Gastrocnemius medialis (tissue), 4 donors: ENCODE measurements around the gene AGER.

Experiments
- POLR2A ChIP-seq, 2 donors: fragments of 450-650 bp; IDR thresholded peaks; one replicate each; pipeline ENCODE4 v1.6.1; 2017; ENCODE audit warnings: antibody characterized with exemption in 2 of 2, mild to moderate bottlenecking in 2 of 2, moderate library complexity in 2 of 2
- TF ChIP-seq, protein P1 (sequence below), 5 experiments: fragments of 450-650 bp in 3 of 5; fragments of 200-600 bp in 2 of 5; sonication (generic) in 2 of 5; IDR thresholded peaks in 4 of 5; conservative IDR thresholded peaks in 1 of 5; 1 replicate in 4 of 5; 2 replicates in 1 of 5; pipeline ENCODE4 v1.5.1; 2016 to 2019; ENCODE audit warnings: antibody characterized with exemption in 5 of 5, mild to moderate bottlenecking in 3 of 5, moderate library complexity in 3 of 5

DNA sequence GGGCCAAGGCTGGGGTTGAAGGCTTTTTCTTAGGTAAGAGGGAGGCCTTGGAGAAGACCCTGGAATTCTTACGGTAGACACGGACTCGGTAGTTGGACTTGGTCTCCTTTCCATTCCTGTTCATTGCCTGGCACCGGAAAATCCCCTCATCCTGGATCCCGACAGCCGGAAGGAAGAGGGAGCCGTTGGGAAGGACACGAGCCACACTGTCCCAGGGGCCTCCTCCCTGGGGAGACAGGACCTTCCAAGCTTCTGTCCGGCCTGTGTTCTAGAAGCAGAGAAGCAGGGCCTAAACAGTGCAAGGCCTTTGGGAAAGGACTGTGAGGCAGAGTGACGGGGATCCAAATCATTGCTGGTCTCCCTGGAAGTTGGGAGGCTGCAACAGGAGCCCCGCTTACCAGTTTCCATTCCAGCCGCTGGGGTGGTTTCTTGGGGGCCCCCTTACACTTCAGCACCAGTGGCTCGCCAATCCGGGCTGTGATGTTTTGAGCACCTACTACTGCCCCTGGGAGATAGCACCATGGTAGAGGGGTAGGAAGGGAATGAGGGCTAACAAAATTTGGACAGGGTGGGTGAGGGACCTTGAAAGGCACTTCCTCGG, 470 bp downstream of the AGER start:
- TF ChIP-seq, protein P1, sequence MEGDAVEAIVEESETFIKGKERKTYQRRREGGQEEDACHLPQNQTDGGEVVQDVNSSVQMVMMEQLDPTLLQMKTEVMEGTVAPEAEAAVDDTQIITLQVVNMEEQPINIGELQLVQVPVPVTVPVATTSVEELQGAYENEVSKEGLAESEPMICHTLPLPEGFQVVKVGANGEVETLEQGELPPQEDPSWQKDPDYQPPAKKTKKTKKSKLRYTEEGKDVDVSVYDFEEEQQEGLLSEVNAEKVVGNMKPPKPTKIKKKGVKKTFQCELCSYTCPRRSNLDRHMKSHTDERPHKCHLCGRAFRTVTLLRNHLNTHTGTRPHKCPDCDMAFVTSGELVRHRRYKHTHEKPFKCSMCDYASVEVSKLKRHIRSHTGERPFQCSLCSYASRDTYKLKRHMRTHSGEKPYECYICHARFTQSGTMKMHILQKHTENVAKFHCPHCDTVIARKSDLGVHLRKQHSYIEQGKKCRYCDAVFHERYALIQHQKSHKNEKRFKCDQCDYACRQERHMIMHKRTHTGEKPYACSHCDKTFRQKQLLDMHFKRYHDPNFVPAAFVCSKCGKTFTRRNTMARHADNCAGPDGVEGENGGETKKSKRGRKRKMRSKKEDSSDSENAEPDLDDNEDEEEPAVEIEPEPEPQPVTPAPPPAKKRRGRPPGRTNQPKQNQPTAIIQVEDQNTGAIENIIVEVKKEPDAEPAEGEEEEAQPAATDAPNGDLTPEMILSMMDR (IDR thresholded peaks at IDR 0.05 in 4 of 5, conservative IDR thresholded peaks at IDR 0.05 in 1 of 5), result no peak
- TF ChIP-seq POLR2A (IDR thresholded peaks at IDR 0.05), result no peak
